GM12878 (cell line): ENCODE data around the gene COA1. TPM values are rescaled to one million over a fixed set of nuclear protein-coding genes. Genes with fewer than 3 reads are reported as not detected.

Experiments
- ATAC-seq: fragments of 200-7000 bp; cut with Tn5 transposase; 3 replicates; pipeline ENCODE4 v1.9.1; 2020; ENCODE audit warnings: mild to moderate bottlenecking, moderate library complexity
- BruUV-seq: library from RNA; stranded (reverse); fragments of 400-500 nt; replicated peaks from 2 replicates; lab custom pipeline; 2021; lab: Mats Ljungman, UMichigan
- CTCF ChIA-PET: fragments of 300-600 bp; sonication (Branson Sonifier 250); formaldehyde crosslinking; extraction: SDS; loops from one replicate; lab custom pipeline; 2021; ENCODE audit warnings: inconsistent platforms; lab: Yijun Ruan, JAX
- POLR2A ChIA-PET: fragments of 350-600 bp; formaldehyde crosslinking; extraction: SDS; loops from one replicate; lab custom pipeline; 2021; ENCODE audit warnings: inconsistent platforms; lab: Charles Lee
- RAD21 ChIA-PET: fragments of 300-600 bp; sonication (Branson Sonifier 250); formaldehyde crosslinking; loops from one replicate; lab custom pipeline; 2023; ENCODE audit warnings: antibody characterized with exemption; ENCODE audit not compliant: unreplicated experiment; lab: Charles Lee
- SMC1A ChIA-PET: fragments of 300-600 bp; sonication (Branson Sonifier 250); formaldehyde crosslinking; loops from one replicate; lab custom pipeline; 2023; ENCODE audit not compliant: unreplicated experiment, uncharacterized antibody; lab: Charles Lee
- DNase-seq: peaks from one replicate; pipeline ENCODE4 v3.0.0-alpha.2; 2011; ENCODE audit warnings: low read depth, low spot score
- FAIRE-seq: peaks from 3 replicates; lab custom pipeline; 2011; peaks lifted over from hg19 to GRCh38; lab: Jason Lieb, UNC
- H2AFZ ChIP-seq: 2 replicates; pipeline ENCODE4 v1.6.0; 2011; ENCODE audit warnings: low read depth, low read length, control low read depth; ENCODE audit not compliant: control insufficient read depth
- H3K27ac ChIP-seq: 2 replicates; pipeline ENCODE4 v1.5.1; 2011; ENCODE audit warnings: control low read depth; ENCODE audit not compliant: control insufficient read depth, insufficient read depth
- H3K27me3 ChIP-seq, 2 experiments: replicated peaks in 1 of 2; 2 replicates each; pipeline versions ENCODE4 v1.6.0 to v1.6.1; 2011; ENCODE audit warnings: low read length in 1 of 2; ENCODE audit not compliant: control insufficient read depth in 2 of 2, insufficient read depth in 2 of 2
- H3K36me3 ChIP-seq, 2 experiments: 2 replicates each; pipeline ENCODE4 v1.5.1; 2011; ENCODE audit warnings: low read length in 1 of 2; ENCODE audit not compliant: control insufficient read depth in 2 of 2, insufficient read depth in 2 of 2
- H3K4me1 ChIP-seq: 2 replicates; pipeline ENCODE4 v1.6.1; 2011; ENCODE audit warnings: mild to moderate bottlenecking, low read length, moderate library complexity, mixed read lengths; ENCODE audit not compliant: control insufficient read depth, insufficient read depth
- H3K4me2 ChIP-seq: 2 replicates; pipeline ENCODE4 v1.6.0; 2011; ENCODE audit warnings: control low read depth; ENCODE audit not compliant: control insufficient read depth, insufficient read depth
- H3K4me3 ChIP-seq: fragments of 200-600 bp; sonication (generic); 2 replicates; pipeline ENCODE4 v1.5.1; 2016
- H3K79me2 ChIP-seq: 2 replicates; pipeline ENCODE4 v1.6.0; 2011; ENCODE audit warnings: low read length; ENCODE audit not compliant: control insufficient read depth, insufficient read depth
- H3K9ac ChIP-seq: 2 replicates; pipeline ENCODE4 v1.8.0; 2011; ENCODE audit warnings: low read length, control low read depth, mixed read lengths; ENCODE audit not compliant: control insufficient read depth, insufficient read depth
- H3K9me3 ChIP-seq: replicated peaks from 3 replicates; pipeline ENCODE4 v1.5.1; 2011; ENCODE audit warnings: mild to moderate bottlenecking, low read length; ENCODE audit not compliant: control insufficient read depth, insufficient read depth
- H4K20me1 ChIP-seq: 2 replicates; pipeline ENCODE4 v1.6.0; 2011; ENCODE audit not compliant: control insufficient read depth, insufficient read depth
- CREB1 ChIP-seq: IDR thresholded peaks from 2 replicates; pipeline ENCODE4 v1.6.1; 2012; ENCODE audit warnings: low read depth, mild to moderate bottlenecking, inconsistent platforms
- E4F1 ChIP-seq: fragments of 450-650 bp; IDR thresholded peaks from 2 replicates; pipeline ENCODE4 v1.6.1; 2018; ENCODE audit warnings: borderline replicate concordance, mild to moderate bottlenecking; ENCODE audit not compliant: partially characterized antibody
- EGR1 ChIP-seq, 2 experiments: IDR thresholded peaks; 1 replicate in 1 of 2; 2 replicates in 1 of 2; pipeline ENCODE4 v1.6.1; 2011 to 2012; ENCODE audit warnings: low read depth in 2 of 2, low read length in 2 of 2, borderline replicate concordance in 1 of 2, mild to moderate bottlenecking in 1 of 2, moderate library complexity in 1 of 2
- EZH2 ChIP-seq: IDR thresholded peaks from 2 replicates; pipeline ENCODE4 v1.6.1; 2012; ENCODE audit warnings: low read depth, mild to moderate bottlenecking, control low read depth, inconsistent platforms, low read length, borderline replicate concordance; ENCODE audit not compliant: control insufficient read depth
- GATAD2B ChIP-seq: fragments of 450-650 bp; conservative IDR thresholded peaks from 2 replicates; pipeline ENCODE4 v1.6.1; 2017; ENCODE audit warnings: low read depth, mild to moderate bottlenecking, moderate library complexity
- IRF5 ChIP-seq: fragments of 450-650 bp; IDR thresholded peaks from 2 replicates; pipeline ENCODE4 v1.6.1; 2017; ENCODE audit warnings: borderline replicate concordance
- KDM1A ChIP-seq: fragments of 200-600 bp; sonication (generic); IDR thresholded peaks from 2 replicates; pipeline ENCODE4 v1.6.1; 2016; ENCODE audit warnings: borderline replicate concordance
- MTA2 ChIP-seq: fragments of 450-650 bp; IDR thresholded peaks from 2 replicates; pipeline ENCODE4 v1.6.1; 2016; ENCODE audit warnings: low read depth, mild to moderate bottlenecking, moderate library complexity
- MXI1 ChIP-seq: fragments of 150-350 bp; IDR thresholded peaks from 2 replicates; pipeline ENCODE4 v1.6.1; 2011; ENCODE audit warnings: low read depth, mild to moderate bottlenecking, inconsistent platforms, low read length, improper control_type of control experiment
- MYB ChIP-seq: fragments of 150-350 bp; IDR thresholded peaks from 2 replicates; pipeline ENCODE4 v1.6.1; 2014; ENCODE audit warnings: mild to moderate bottlenecking, low read depth, low read length, borderline replicate concordance
- NR2C2 ChIP-seq: IDR thresholded peaks from 2 replicates; pipeline ENCODE4 v1.6.1; 2011; ENCODE audit warnings: borderline replicate concordance, low read depth; ENCODE audit not compliant: control insufficient read depth, insufficient read length
- NRF1 ChIP-seq: conservative IDR thresholded peaks from 2 replicates; pipeline ENCODE4 v1.6.1; 2011; ENCODE audit warnings: mild to moderate bottlenecking, low read depth, low read length, improper control_type of control experiment
- RELA ChIP-seq: fragments of 450-650 bp; IDR thresholded peaks from 2 replicates; pipeline ENCODE4 v1.8.0; 2014; ENCODE audit warnings: borderline replicate concordance; ENCODE audit not compliant: partially characterized antibody
- SIN3A ChIP-seq: IDR thresholded peaks from 2 replicates; pipeline ENCODE4 v1.6.1; 2012; ENCODE audit warnings: low read depth, low read length, improper control_type of control experiment
- TBL1XR1 ChIP-seq: IDR thresholded peaks from 2 replicates; pipeline ENCODE4 v1.6.1; 2012; ENCODE audit warnings: low read depth, low read length, improper control_type of control experiment
- WRNIP1 ChIP-seq: IDR thresholded peaks from 2 replicates; pipeline ENCODE4 v1.6.1; 2011; ENCODE audit warnings: low read depth, low read length, improper control_type of control experiment, borderline replicate concordance
- YBX1 ChIP-seq: fragments of 450-650 bp; IDR thresholded peaks from 2 replicates; pipeline ENCODE4 v1.6.1; 2016; ENCODE audit warnings: antibody characterized with exemption
- WGBS: methylation state at CpG from one replicate; pipeline ENCODE4 v1.1.6; 2016; ENCODE audit warnings: low lambda C conversion rate; ENCODE audit not compliant: insufficient replicate concordance, insufficient coverage; ENCODE audit errors: missing lambda C conversion rate; 5-methylcytosine and 5-hydroxymethylcytosine counted together
- in situ Hi-C: fragments of 300-500 bp; cut with MboI; formaldehyde crosslinking; loops from 9 replicates; pipeline ENCODE4 v1.14.3; 2018; ENCODE audit warnings: mixed read lengths
- intact Hi-C: fragments of 100-400 bp; cut with micrococcal nuclease; formaldehyde crosslinking; loops from one replicate; pipeline ENCODE4 v1.14.2; 2022; ENCODE audit not compliant: unreplicated experiment
- polyA plus RNA-seq, 11 experiments: library from polyadenylated mRNA; depleted of rRNA in 4 of 11; unstranded in 6 of 11; stranded (reverse) in 5 of 11; fragments of >200 nt; fragmentation: Nextera tagmentation in 4 of 11; fragmentation: Illumina TruSeq in 1 of 11; extraction: Ambion mirVana in 4 of 11; extraction: Trizol in 1 of 11; gene quantifications; 1 replicate in 1 of 11; 2 replicates in 10 of 11; pipeline versions ENCODE4 v1.2.1 to v1.2.3, GENCODE V29; 2011 to 2016; ENCODE audit warnings: inconsistent platforms in 2 of 11, missing spikeins in 2 of 11, low read depth in 1 of 11
- total RNA-seq, 4 experiments: library from RNA; depleted of rRNA in 3 of 4; stranded (reverse); fragments of >200 nt in 3 of 4; fragmentation: Illumina TruSeq in 1 of 4; extraction: Trizol in 1 of 4; gene quantifications; 2 replicates each; pipeline versions ENCODE4 v1.2.1 to v1.2.3, GENCODE V29; 2013 to 2021

COA1 gene
- total and polyA plus RNA-seq, 10 of the 15 experiments (the other 5 are each of a cell fraction or from before 2014, with no cell fraction given), result 83.1 to 258 (median 111) TPM

- 0 out of 2 replicates have a peak, but pooled peaks have one; percentile 40 for TF ChIP-seq WRNIP1
- TF ChIP-seq IRF5, result no peak
- TF ChIP-seq NR2C2, result no peak
- peak; percentile 43; the same call in 1 of the 2 replicates for TF ChIP-seq MTA2
- no peak for TF ChIP-seq MXI1
Measured at GRCh38 chr7:43591558-43592180, 137.7 kb downstream of the COA1 start (continued).

GRCh38 chr7:43590862-43591557 lies 138.3 kb downstream of the COA1 start:
- ChIA-PET SMC1A (interaction anchor here (0.7 to 9.8 kb wide), 13 partner anchors 9 to 247 kb away, joined by 3 to 163 read pairs (median 3); partner anchors contain the start of genes COA1 and STK17A), CTCF (interaction anchor here (0.8 to 12.5 kb wide), 8 partner anchors 9 to 247 kb away, joined by 3 to 183 read pairs (median 4); partner anchors contain the start of gene STK17A), RAD21 (interaction anchor here (0.6 to 12.2 kb wide), 9 partner anchors 8 to 283 kb away, joined by 3 to 280 read pairs (median 6); partner anchors contain the start of genes COA1, MRPS24 and STK17A), POLR2A (interaction anchor here (0.5 to 9.8 kb wide), 10 partner anchors 22 to 533 kb away, joined by 3 to 138 read pairs (median 4); no protein-coding TSS in a partner anchor)
- H3K9ac ChIP-seq, result peak overlapping the region; percentile 53; the same call in 1 of the 2 replicates
- H3K4me2 ChIP-seq, result peak overlapping the region; percentile 70
- DNase-seq (peak; percentile 87), FAIRE-seq (peak; percentile 90), ATAC-seq (peak; percentile 65)
- no peak overlapping the region for H2AFZ ChIP-seq
- no peaks in the 10 kb centered on the region for H4K20me1 ChIP-seq
- H3K4me1 ChIP-seq, result peaks cover 42% of the 10 kb centered on the region
- WGBS, result 2% methylated on average over 2 of the region's 2 CpGs
- no TSS peak for BruUV-seq
- intact Hi-C loops (loop anchor here (1.0 kb wide), 1 partner anchor 57 kb away; no protein-coding TSS in a partner anchor), in situ Hi-C loops (no loop called here)
- peaks cover 0 to 7% of the 10 kb centered on the region in 2 experiments; a peak in 1 of 4 replicates for H3K36me3 ChIP-seq
- H3K9me3 ChIP-seq, result no peaks in the 10 kb centered on the region; the same call in 2 of the 3 replicates
- peak overlapping the region; percentile 98 for H3K27ac ChIP-seq
- no peaks in the 10 kb centered on the region for H3K27me3 ChIP-seq
- peaks cover 98% of the 10 kb centered on the region for H3K79me2 ChIP-seq
- H3K4me3 ChIP-seq, result peak overlapping the region; percentile 71
- no peak for TF ChIP-seq NRF1
- TF ChIP-seq E4F1, result no peak
- TF ChIP-seq GATAD2B, result no peak
- no peak for TF ChIP-seq NR2C2
- no peak for TF ChIP-seq SIN3A
- peak; percentile 94 for TF ChIP-seq TBL1XR1
- TF ChIP-seq CREB1, result peak; percentile 86
- TF ChIP-seq MYB, result no peak
- TF ChIP-seq RELA, result no peak
- no peak for TF ChIP-seq KDM1A
- peak in 1 of 2 experiments; percentile 26; a peak in 1 of 3 replicates for TF ChIP-seq EGR1 (IDR thresholded peaks at IDR 0.05; ENCODE audit: borderline replicate concordance in 1 of 2, low read depth in 2 of 2, low read length in 2 of 2)
- TF ChIP-seq EZH2, result no peak
- TF ChIP-seq YBX1, result no peak
